ENCODE results near the gene HIPK4.
"Not testable (repeated sequence)": the region's sequence is repeated elsewhere in the genome, so short reads cannot be mapped to it uniquely, and the experiment has no call there.

HIPK4 gene

GRCh38 chr19:40390084-40390742 is at the start of gene HIPK4:
Gene HIPK4 (minus strand): TSS chr19:40390181. CDS start chr19:40389902, 279 bp downstream.
- DNase-seq = no peak

- DNase-seq = no peak
Measured at GRCh38 chr19:40438284-40438683, 48.3 kb upstream of the HIPK4 start.

GRCh38 chr19:40433391-40434216 is 43.6 kb upstream of the HIPK4 start:
- DNase-seq = peak; percentile 51 to 74

- DNase-seq = not testable (repeated sequence)
Measured at GRCh38 chr19:40432760-40433159, 42.8 kb upstream of the HIPK4 start.

- DNase-seq = no peak
Measured at GRCh38 chr19:40431698-40432097, 41.7 kb upstream of the HIPK4 start.

GRCh38 chr19:40430242-40430641 is 40.3 kb upstream of the HIPK4 start:
- DNase-seq = not testable (repeated sequence)

GRCh38 chr19:40428197-40428596 is 38.2 kb upstream of the HIPK4 start:
- not testable (repeated sequence) for DNase-seq

- DNase-seq = peak; percentile 100
Measured at GRCh38 chr19:40425450-40426287, 35.7 kb upstream of the HIPK4 start, which contains the start of gene SERTAD1. Gene SERTAD1 (minus strand): TSS chr19:40425992. CDS start chr19:40423546, 2,446 bp downstream.

- no peak for DNase-seq
Measured at GRCh38 chr19:40424637-40425449, 34.9 kb upstream of the HIPK4 start.

GRCh38 chr19:40423938-40424337 is 34.0 kb upstream of the HIPK4 start:
- no peak for DNase-seq

- no peak for DNase-seq
Measured at GRCh38 chr19:40422748-40423566, 33.0 kb upstream of the HIPK4 start.

GRCh38 chr19:40421993-40422747 is 32.2 kb upstream of the HIPK4 start:
- no peak for DNase-seq

- DNase-seq = peak; percentile 71 to 74
Measured at GRCh38 chr19:40420766-40421765, 31.1 kb upstream of the HIPK4 start.

- no peak for DNase-seq
Measured at GRCh38 chr19:40420451-40420765, 30.4 kb upstream of the HIPK4 start.

GRCh38 chr19:40419780-40420179 is 29.8 kb upstream of the HIPK4 start:
- no peak for DNase-seq

GRCh38 chr19:40419066-40419612 is 29.2 kb upstream of the HIPK4 start:
- no peak for DNase-seq

GRCh38 chr19:40418040-40418439 is 28.1 kb upstream of the HIPK4 start:
- DNase-seq = no peak

- DNase-seq = no peak
Measured at GRCh38 chr19:40417643-40417981, 27.6 kb upstream of the HIPK4 start.

All from CD4-positive, alpha-beta T cell treated with Interleukin-1 beta for 1 hour (primary cell).